Calu3 (cell line): Measurements from ENCODE around the gene KAT2B. TPM values are rescaled to one million over a fixed set of nuclear protein-coding genes. Genes with fewer than 3 reads are reported as not detected.

Experiments used
- BruUV-seq: library from RNA; stranded (reverse); fragments of 400-500 nt; replicated peaks from 2 replicates; lab custom pipeline; 2021; lab: Mats Ljungman, UMichigan
- CTCF ChIA-PET: fragments of 300-600 bp; sonication (Branson Sonifier 250); formaldehyde crosslinking; loops from one replicate; lab custom pipeline; 2022; ENCODE audit warnings: antibody characterized with exemption; lab: Charles Lee
- DNase-seq: peaks from one replicate; pipeline ENCODE4 v3.0.0; 2022
- H3K27ac Mint-ChIP-seq: one replicate; pipeline ENCODE4 v1.8.0; 2022; ENCODE audit warnings: mixed read lengths; ENCODE audit not compliant: unreplicated experiment
- H3K27me3 Mint-ChIP-seq: one replicate; pipeline ENCODE4 v1.8.0; 2022; ENCODE audit warnings: mixed read lengths; ENCODE audit not compliant: unreplicated experiment
- H3K36me3 Mint-ChIP-seq: one replicate; pipeline ENCODE4 v1.8.0; 2022; ENCODE audit warnings: mild to moderate bottlenecking, moderate library complexity, mixed read lengths; ENCODE audit not compliant: insufficient read depth, unreplicated experiment
- H3K4me1 Mint-ChIP-seq: one replicate; pipeline ENCODE4 v1.8.0; 2022; ENCODE audit warnings: mild to moderate bottlenecking, low read depth, mixed read lengths; ENCODE audit not compliant: unreplicated experiment
- H3K4me3 Mint-ChIP-seq: one replicate; pipeline ENCODE4 v1.8.0; 2022; ENCODE audit warnings: mild to moderate bottlenecking, low read depth, moderate library complexity, mixed read lengths; ENCODE audit not compliant: unreplicated experiment
- H3K9me3 Mint-ChIP-seq: one replicate; pipeline ENCODE4 v1.8.0; 2022; ENCODE audit warnings: low read depth, mixed read lengths; ENCODE audit not compliant: unreplicated experiment
- CTCF ChIP-seq: fragments of 200-600 bp; IDR thresholded peaks from one replicate; pipeline ENCODE4 v1.8.0; 2022; ENCODE audit warnings: antibody characterized with exemption; ENCODE audit not compliant: unreplicated experiment
- intact Hi-C: fragments of 100-400 bp; cut with micrococcal nuclease; formaldehyde crosslinking; loops from one replicate; pipeline ENCODE4 v1.10.0; 2022; ENCODE audit not compliant: unreplicated experiment
- total RNA-seq: library from RNA; stranded (reverse); gene quantifications from 2 replicates; pipeline ENCODE4 v1.2.3, GENCODE V29; 2022

Gene KAT2B
- total RNA-seq, 1 experiment from 2014 or later = 13.8 TPM

- Mint-ChIP-seq H3K4me3 (no peak overlapping the region), H3K27me3 (no peaks in the 10 kb centered on the region), H3K27ac (no peak overlapping the region), H3K4me1 (peaks cover 9% of the 10 kb centered on the region), H3K9me3 (no peaks in the 10 kb centered on the region), H3K36me3 (no peaks in the 10 kb centered on the region)
- TF ChIP-seq CTCF = no peak
- CTCF ChIA-PET = no interaction called here
- intact Hi-C loops = no loop called here
- DNase-seq = no peak
- no TSS peak for BruUV-seq
Observed at GRCh38 chr3:20111836-20112235, 71.6 kb downstream of the KAT2B start.

- Mint-ChIP-seq H3K27ac (no peak overlapping the region), H3K4me1 (no peaks in the 10 kb centered on the region), H3K9me3 (no peaks in the 10 kb centered on the region), H3K36me3 (no peaks in the 10 kb centered on the region), H3K27me3 (no peaks in the 10 kb centered on the region), H3K4me3 (no peak overlapping the region)
- no peak for DNase-seq
- no TSS peak for BruUV-seq
- TF ChIP-seq CTCF = no peak
- intact Hi-C loops = no loop called here
- CTCF ChIA-PET = no interaction called here
Observed at GRCh38 chr3:20121088-20121487, 80.8 kb downstream of the KAT2B start.

- CTCF ChIA-PET = no interaction called here
- no peaks in the 10 kb centered on the region for H3K36me3 Mint-ChIP-seq
- H3K4me3 Mint-ChIP-seq = no peak overlapping the region
- H3K27me3 Mint-ChIP-seq = no peaks in the 10 kb centered on the region
- no peak for DNase-seq
- H3K27ac Mint-ChIP-seq = no peak overlapping the region
- intact Hi-C loops = no loop called here
- BruUV-seq = no TSS peak
- no peaks in the 10 kb centered on the region for H3K4me1 Mint-ChIP-seq
- H3K9me3 Mint-ChIP-seq = no peaks in the 10 kb centered on the region
- no peak for TF ChIP-seq CTCF
Observed at GRCh38 chr3:20123131-20123652, 82.9 kb downstream of the KAT2B start.

- no peaks in the 10 kb centered on the region for H3K4me1 Mint-ChIP-seq
- no peaks in the 10 kb centered on the region for H3K36me3 Mint-ChIP-seq
- H3K27ac Mint-ChIP-seq = no peak overlapping the region
- no peaks in the 10 kb centered on the region for H3K9me3 Mint-ChIP-seq
- no peaks in the 10 kb centered on the region for H3K27me3 Mint-ChIP-seq
- CTCF ChIA-PET = no interaction called here
- intact Hi-C loops = no loop called here
- H3K4me3 Mint-ChIP-seq = no peak overlapping the region
- no TSS peak for BruUV-seq
- TF ChIP-seq CTCF = no peak
- no peak for DNase-seq
Observed at GRCh38 chr3:20125289-20125688, 85.0 kb downstream of the KAT2B start.
